Measurements from ENCODE around the gene CDK5RAP2. TPM values are rescaled to one million over a fixed set of nuclear protein-coding genes. Genes with fewer than 3 reads are reported as not detected.

CDK5RAP2 gene
- total RNA-seq, 1 donor from 2014 or later: 76.8 TPM

GRCh38 chr9:120392711-120393110 lies 187.3 kb downstream of the CDK5RAP2 start:
- no peaks in the 10 kb centered on the region for H3K27me3 Mint-ChIP-seq
- TF ChIP-seq, protein P1, sequence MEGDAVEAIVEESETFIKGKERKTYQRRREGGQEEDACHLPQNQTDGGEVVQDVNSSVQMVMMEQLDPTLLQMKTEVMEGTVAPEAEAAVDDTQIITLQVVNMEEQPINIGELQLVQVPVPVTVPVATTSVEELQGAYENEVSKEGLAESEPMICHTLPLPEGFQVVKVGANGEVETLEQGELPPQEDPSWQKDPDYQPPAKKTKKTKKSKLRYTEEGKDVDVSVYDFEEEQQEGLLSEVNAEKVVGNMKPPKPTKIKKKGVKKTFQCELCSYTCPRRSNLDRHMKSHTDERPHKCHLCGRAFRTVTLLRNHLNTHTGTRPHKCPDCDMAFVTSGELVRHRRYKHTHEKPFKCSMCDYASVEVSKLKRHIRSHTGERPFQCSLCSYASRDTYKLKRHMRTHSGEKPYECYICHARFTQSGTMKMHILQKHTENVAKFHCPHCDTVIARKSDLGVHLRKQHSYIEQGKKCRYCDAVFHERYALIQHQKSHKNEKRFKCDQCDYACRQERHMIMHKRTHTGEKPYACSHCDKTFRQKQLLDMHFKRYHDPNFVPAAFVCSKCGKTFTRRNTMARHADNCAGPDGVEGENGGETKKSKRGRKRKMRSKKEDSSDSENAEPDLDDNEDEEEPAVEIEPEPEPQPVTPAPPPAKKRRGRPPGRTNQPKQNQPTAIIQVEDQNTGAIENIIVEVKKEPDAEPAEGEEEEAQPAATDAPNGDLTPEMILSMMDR (IDR thresholded peaks at IDR 0.05; ENCODE audit: unreplicated experiment): no peak
- no peak overlapping the region for H3K27ac Mint-ChIP-seq
- no peaks in the 10 kb centered on the region for H3K4me1 Mint-ChIP-seq (ENCODE audit: low read depth)
- no peak for DNase-seq (ENCODE audit: low spot score, unreplicated experiment)
- no peaks in the 10 kb centered on the region for H3K9me3 Mint-ChIP-seq (ENCODE audit: low read depth)
- peaks cover 31% of the 10 kb centered on the region for H3K36me3 Mint-ChIP-seq (ENCODE audit: insufficient read depth)
- no peak overlapping the region for H3K4me3 Mint-ChIP-seq (ENCODE audit: low read depth)

GRCh38 chr9:120392245-120392644 lies 187.7 kb downstream of the CDK5RAP2 start:
- no peak for DNase-seq (ENCODE audit: low spot score, unreplicated experiment)
- no peaks in the 10 kb centered on the region for H3K27me3 Mint-ChIP-seq

DNA sequence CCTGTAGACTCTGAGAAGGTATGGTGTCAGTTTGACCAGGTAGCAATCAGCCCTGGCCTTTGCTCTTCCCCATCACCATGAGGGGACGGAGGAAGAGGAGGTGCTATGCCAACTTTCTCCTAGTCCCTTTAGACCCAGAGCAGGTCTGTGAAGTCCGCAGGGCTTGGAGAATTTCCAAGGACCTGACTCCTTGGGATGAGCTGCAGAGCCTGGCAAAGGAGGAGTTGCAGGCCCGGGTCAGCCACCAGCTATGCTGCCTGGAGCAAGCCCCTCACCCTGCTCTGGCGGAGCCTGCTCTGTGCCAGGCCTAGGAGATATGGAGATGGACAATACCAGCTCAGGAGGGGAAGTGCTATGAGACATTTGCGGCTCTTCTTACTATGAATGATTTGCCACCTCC lies 188.3 kb downstream of the CDK5RAP2 start:
- H3K9me3 Mint-ChIP-seq (ENCODE audit: low read depth): no peaks in the 10 kb centered on the region
- DNase-seq (ENCODE audit: low spot score, unreplicated experiment): no peak
- peaks cover 6% of the 10 kb centered on the region for H3K4me1 Mint-ChIP-seq (ENCODE audit: low read depth)
- no peaks in the 10 kb centered on the region for H3K27me3 Mint-ChIP-seq
- TF ChIP-seq, protein P1 (IDR thresholded peaks at IDR 0.05; ENCODE audit: unreplicated experiment): no peak
- peaks cover 28% of the 10 kb centered on the region for H3K36me3 Mint-ChIP-seq (ENCODE audit: insufficient read depth)
- no peak overlapping the region for H3K27ac Mint-ChIP-seq
- no peak overlapping the region for H3K4me3 Mint-ChIP-seq (ENCODE audit: low read depth)

More at GRCh38 chr9:120392245-120392644, 187.7 kb downstream of the CDK5RAP2 start:
- Mint-ChIP-seq H3K36me3 (ENCODE audit: insufficient read depth) (peaks cover 29% of the 10 kb centered on the region), H3K4me3 (ENCODE audit: low read depth) (no peak overlapping the region), H3K9me3 (ENCODE audit: low read depth) (no peaks in the 10 kb centered on the region), H3K27ac (no peak overlapping the region), H3K4me1 (ENCODE audit: low read depth) (peaks cover 1% of the 10 kb centered on the region)
- TF ChIP-seq, protein P1 (IDR thresholded peaks at IDR 0.05; ENCODE audit: unreplicated experiment): no peak

GRCh38 chr9:120390637-120391190 lies 189.3 kb downstream of the CDK5RAP2 start:
- Mint-ChIP-seq H3K27me3 (no peaks in the 10 kb centered on the region), H3K4me3 (ENCODE audit: low read depth) (no peak overlapping the region), H3K36me3 (ENCODE audit: insufficient read depth) (peaks cover 24% of the 10 kb centered on the region), H3K27ac (no peak overlapping the region), H3K9me3 (ENCODE audit: low read depth) (no peaks in the 10 kb centered on the region), H3K4me1 (ENCODE audit: low read depth) (peaks cover 9% of the 10 kb centered on the region)
- TF ChIP-seq, protein P1 (IDR thresholded peaks at IDR 0.05; ENCODE audit: unreplicated experiment): no peak
- DNase-seq (ENCODE audit: low spot score, unreplicated experiment): no peak

- TF ChIP-seq, protein P1 (IDR thresholded peaks at IDR 0.05; ENCODE audit: unreplicated experiment): no peak
- Mint-ChIP-seq H3K4me3 (ENCODE audit: low read depth) (no peak overlapping the region), H3K9me3 (ENCODE audit: low read depth) (no peaks in the 10 kb centered on the region), H3K4me1 (ENCODE audit: low read depth) (peaks cover 9% of the 10 kb centered on the region), H3K27me3 (no peaks in the 10 kb centered on the region), H3K27ac (peak overlapping the region; percentile 52), H3K36me3 (ENCODE audit: insufficient read depth) (peaks cover 23% of the 10 kb centered on the region)
- no peak for DNase-seq (ENCODE audit: low spot score, unreplicated experiment)
These were observed 190.1 kb downstream of the CDK5RAP2 start for GRCh38 chr9:120389867-120390266.
